GM12872 (cell line): Measurements from ENCODE around the gene RASGRF2.

Source experiments
- TF ChIP-seq, protein P1 (sequence below): IDR thresholded peaks from 3 replicates; pipeline ENCODE4 v1.5.1; 2011; ENCODE audit warnings: low read depth, mild to moderate bottlenecking, low read length, moderate library complexity; ENCODE audit not compliant: insufficient read depth

The RASGRF2 gene

DNA sequence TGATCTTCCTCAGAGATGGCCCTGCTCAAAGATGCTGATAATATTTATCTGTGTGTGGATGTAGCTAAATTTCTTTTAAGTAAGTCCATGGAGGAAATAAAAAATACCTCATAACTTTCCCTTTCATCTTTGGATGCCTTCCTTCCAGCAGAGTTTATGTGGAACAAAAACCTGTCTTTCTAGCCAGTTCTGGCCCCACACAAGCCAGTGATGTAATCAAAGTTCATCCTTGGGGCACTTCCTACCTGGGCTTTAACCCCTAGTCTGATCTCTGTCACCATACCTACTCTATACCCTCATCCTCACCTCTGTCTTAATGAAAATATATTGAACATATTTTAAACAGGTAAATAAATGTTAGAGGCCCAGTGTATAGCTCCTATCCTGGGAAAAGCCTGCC is 39.8 kb upstream of the RASGRF2 start:
- TF ChIP-seq, protein P1, sequence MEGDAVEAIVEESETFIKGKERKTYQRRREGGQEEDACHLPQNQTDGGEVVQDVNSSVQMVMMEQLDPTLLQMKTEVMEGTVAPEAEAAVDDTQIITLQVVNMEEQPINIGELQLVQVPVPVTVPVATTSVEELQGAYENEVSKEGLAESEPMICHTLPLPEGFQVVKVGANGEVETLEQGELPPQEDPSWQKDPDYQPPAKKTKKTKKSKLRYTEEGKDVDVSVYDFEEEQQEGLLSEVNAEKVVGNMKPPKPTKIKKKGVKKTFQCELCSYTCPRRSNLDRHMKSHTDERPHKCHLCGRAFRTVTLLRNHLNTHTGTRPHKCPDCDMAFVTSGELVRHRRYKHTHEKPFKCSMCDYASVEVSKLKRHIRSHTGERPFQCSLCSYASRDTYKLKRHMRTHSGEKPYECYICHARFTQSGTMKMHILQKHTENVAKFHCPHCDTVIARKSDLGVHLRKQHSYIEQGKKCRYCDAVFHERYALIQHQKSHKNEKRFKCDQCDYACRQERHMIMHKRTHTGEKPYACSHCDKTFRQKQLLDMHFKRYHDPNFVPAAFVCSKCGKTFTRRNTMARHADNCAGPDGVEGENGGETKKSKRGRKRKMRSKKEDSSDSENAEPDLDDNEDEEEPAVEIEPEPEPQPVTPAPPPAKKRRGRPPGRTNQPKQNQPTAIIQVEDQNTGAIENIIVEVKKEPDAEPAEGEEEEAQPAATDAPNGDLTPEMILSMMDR: no peak

GRCh38 chr5:80921026-80921425 is 39.1 kb upstream of the RASGRF2 start:
- TF ChIP-seq, protein P1: no peak

DNA sequence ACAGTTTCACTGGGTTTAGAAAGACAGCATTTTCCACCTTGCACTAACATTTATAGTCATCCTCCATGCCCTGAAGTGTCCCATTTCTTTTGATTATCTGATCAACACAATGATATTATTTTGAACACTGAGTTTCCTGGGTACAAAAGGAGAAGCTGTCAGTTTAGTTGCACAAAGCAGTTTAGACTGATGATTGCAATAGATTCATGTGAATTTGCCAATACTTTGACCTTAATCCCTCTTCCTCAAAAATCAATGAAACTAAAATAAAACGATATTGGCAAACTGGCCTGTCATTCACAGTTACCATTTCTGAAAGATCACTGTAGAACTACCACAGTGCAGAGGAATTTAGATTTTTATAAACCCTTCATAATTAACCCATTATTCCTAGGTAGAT is 34.2 kb upstream of the RASGRF2 start:
- TF ChIP-seq, protein P1: no peak

DNA sequence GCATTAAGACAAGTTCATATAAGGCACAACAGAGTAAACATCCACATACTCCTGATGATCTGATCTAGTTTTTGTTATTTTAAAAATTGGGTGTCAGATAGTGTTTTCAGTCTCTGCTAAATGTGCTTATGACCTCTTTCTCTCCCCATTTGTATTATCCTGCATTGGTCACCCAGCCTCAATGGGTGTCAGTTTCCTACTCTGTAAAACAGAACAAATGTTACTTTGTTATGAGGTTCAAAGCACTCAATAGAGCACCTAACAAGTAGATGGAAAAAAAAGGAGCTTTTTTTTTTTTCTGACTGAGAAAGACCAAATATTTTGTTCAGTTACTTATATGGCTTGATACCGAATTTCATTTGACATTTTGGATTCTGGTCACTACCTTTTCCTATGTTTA is 33.6 kb upstream of the RASGRF2 start:
- TF ChIP-seq, protein P1: no peak

DNA sequence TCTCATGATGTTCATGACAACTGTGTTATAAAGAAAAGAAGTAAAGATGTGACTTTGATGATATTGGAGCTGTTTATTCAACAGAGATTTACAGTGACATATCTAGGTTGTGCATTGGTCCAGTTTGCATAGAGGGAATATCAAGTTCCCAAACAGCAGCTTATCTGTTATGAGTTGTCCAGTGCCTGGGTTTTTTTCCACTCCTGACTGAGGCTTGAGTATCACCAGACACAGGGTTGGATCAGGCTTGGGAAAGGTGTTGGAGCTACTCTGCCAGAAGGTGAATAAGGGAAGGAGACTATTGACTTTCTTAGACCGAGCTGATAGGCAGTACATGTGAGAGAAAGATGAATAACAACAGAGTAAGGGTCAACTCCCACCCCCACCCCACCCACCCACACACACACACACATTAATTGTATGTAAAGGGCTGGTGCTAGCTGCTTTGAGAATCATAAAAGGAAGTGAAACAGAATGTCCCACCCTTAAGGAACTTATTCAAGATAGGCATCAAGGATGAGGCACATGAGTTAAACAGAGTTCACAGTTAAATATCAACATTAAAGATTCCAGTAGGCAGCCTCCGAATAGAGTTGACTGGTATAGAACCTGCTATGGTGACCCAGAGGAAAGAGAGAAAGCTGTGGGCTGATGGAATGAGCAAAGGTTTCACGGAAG is 33.0 kb upstream of the RASGRF2 start:
- TF ChIP-seq, protein P1: no peak

DNA sequence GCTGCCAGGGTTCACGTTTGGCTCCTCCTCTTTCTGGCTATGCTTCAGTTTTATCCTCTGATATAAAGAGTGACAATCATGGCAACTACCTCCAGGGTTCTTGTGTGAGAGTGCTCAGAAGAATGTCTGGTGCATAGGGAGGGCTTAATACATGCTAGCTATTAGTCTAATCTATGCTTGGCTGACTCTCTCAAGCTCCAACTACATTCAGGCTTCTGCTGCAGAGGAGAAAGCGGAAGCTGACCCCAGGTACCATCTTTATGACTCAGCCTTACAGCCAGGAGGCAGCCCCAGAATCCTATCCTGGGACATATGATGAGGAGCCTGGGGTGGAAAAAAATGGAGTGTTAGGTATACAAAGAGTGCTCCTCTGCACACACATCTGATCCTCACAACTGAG is 32.1 kb upstream of the RASGRF2 start:
- TF ChIP-seq, protein P1: no peak

DNA sequence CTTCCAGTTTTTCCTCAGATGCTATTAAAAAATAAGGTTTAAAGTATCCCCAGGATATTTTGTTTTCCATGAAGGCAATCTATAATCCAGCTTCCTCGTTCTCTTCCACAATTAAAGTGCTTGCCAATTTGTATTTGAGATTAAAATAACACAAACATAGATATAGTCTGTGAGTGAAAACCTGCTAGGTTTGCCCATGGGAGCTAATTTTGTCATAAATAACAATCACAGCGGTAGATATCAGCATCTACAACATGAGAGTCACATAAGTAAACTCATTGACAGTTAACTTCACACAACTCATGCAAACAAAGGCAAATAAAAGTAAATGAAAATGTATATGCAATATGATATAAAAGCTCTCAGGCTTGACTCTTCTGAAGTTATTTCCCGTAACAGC is 29.2 kb upstream of the RASGRF2 start:
- TF ChIP-seq, protein P1: no peak
